BE2C (cell line): Measurements from ENCODE around the gene ECHS1.

Experiments
- DNase-seq: peaks from one replicate; pipeline ENCODE4 v3.0.0-alpha.2; 2020
- H3K27me3 ChIP-seq: fragments of 250-450 bp; sonication (Bioruptor Pico); 2 replicates; pipeline ENCODE4 v1.5.1; 2020; ENCODE audit warnings: mild to moderate bottlenecking
- H3K36me3 ChIP-seq: fragments of 250-450 bp; sonication (Bioruptor Pico); 2 replicates; pipeline ENCODE4 v1.5.1; 2020; ENCODE audit warnings: mild to moderate bottlenecking
- H3K4me1 ChIP-seq: fragments of 250-450 bp; sonication (Bioruptor Pico); 2 replicates; pipeline ENCODE4 v1.5.1; 2020
- H3K4me3 ChIP-seq: 2 replicates; pipeline ENCODE4 v1.5.1; 2011; ENCODE audit warnings: low read depth, low read length
- H3K9me3 ChIP-seq: fragments of 250-450 bp; sonication (Bioruptor Pico); 2 replicates; pipeline ENCODE4 v1.5.1; 2020
- TF ChIP-seq, protein P1 (sequence below): IDR thresholded peaks from 2 replicates; pipeline ENCODE4 v1.5.1; 2012; ENCODE audit warnings: mild to moderate bottlenecking, low read depth, low read length

ECHS1 gene

DNA sequence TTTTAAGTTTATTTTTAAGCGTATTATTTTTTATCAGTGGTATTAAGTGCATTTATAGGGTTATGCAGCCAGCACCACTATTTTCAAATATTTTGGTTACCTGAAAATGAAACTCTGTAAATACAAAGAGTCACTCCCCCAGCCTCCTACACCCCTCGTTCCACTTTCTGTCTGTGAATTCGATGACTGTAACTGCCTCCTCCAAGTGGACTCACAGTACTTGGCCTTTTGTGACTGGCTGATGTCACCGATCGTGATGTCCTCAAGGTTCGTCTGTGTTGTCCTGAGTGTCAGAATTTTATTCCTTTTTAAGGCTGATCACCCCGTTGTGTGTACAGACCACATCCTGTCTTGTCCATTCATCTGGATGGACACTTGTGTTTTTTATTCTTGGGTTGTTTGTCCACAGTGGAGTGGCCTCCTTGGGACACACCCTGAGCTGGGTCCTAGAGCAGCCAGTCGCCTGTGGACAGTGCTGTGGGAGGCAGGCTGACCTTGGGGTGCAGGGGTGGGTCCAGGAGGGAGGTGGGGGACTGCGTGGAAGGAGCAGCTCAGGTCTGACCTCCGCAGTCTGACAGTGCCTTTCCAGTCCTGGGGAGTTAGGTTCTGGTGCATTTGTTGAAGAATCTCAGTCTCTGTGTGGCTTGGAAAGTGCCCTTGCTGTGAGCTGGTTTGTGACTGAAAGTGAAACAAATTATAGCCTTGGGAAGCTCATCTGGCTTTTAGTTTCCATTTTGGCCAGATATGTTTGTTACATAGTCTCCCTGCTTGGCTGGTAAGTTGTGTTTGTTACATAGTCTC, 27.7 kb upstream of the ECHS1 start:
- Histone ChIP-seq H3K4me3 (no peak overlapping the region), H3K36me3 (peaks cover 24% of the 10 kb centered on the region), H3K9me3 (no peaks in the 10 kb centered on the region), H3K27me3 (no peaks in the 10 kb centered on the region), H3K4me1 (no peaks in the 10 kb centered on the region)
- TF ChIP-seq, protein P1, sequence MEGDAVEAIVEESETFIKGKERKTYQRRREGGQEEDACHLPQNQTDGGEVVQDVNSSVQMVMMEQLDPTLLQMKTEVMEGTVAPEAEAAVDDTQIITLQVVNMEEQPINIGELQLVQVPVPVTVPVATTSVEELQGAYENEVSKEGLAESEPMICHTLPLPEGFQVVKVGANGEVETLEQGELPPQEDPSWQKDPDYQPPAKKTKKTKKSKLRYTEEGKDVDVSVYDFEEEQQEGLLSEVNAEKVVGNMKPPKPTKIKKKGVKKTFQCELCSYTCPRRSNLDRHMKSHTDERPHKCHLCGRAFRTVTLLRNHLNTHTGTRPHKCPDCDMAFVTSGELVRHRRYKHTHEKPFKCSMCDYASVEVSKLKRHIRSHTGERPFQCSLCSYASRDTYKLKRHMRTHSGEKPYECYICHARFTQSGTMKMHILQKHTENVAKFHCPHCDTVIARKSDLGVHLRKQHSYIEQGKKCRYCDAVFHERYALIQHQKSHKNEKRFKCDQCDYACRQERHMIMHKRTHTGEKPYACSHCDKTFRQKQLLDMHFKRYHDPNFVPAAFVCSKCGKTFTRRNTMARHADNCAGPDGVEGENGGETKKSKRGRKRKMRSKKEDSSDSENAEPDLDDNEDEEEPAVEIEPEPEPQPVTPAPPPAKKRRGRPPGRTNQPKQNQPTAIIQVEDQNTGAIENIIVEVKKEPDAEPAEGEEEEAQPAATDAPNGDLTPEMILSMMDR = no peak
- DNase-seq = no peak

DNA sequence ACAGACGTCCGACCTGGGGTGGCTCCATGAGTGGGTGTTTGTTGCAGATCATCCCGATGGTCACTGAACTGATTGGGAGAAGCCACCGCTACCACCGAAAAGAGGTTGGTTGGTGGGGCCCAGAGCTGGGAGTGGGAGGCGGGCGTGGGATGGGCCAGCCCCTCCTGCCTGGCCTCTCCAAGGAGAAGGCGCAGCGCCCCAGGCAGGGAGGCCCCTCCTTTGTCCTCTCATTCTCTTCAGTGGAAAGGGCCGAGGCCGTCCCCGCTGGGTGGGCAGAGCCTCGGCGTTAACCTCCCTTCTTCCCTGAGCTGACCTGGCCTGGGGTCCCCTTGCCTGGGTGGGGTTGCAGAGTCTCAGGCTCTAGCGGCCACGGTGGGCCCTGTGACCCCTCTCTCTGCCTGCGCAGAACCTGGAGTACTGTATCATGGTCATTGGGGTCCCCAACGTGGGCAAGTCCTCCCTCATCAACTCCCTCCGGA, 26.0 kb upstream of the ECHS1 start:
- Histone ChIP-seq H3K36me3 (peaks cover 16% of the 10 kb centered on the region), H3K4me1 (no peaks in the 10 kb centered on the region), H3K9me3 (no peaks in the 10 kb centered on the region), H3K4me3 (no peak overlapping the region), H3K27me3 (no peaks in the 10 kb centered on the region)
- TF ChIP-seq, protein P1 = no peak
- no peak for DNase-seq

DNA sequence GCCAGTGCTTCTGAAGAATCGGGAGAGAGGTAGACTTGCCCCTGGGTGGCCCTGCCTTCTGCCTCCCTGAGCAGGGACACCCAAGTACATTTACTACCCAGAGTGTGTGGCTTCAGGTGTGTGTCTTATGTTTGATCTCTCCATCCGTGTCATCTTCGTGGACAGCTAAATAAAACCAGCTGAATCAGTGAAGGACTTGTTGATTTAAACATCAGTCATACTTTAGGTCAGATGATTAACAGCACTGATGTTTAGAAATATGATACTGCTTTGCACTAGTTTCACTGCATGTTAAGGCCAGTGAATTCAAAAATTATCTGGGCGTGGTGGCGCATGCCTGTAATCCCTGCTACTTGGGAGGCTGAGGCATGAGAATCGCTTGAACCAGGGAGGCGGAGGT, 24.8 kb upstream of the ECHS1 start:
- Histone ChIP-seq H3K36me3 (peaks cover 16% of the 10 kb centered on the region), H3K9me3 (no peaks in the 10 kb centered on the region), H3K27me3 (no peaks in the 10 kb centered on the region), H3K4me1 (no peaks in the 10 kb centered on the region), H3K4me3 (no peak overlapping the region)
- DNase-seq = no peak
- TF ChIP-seq, protein P1 = no peak

DNA sequence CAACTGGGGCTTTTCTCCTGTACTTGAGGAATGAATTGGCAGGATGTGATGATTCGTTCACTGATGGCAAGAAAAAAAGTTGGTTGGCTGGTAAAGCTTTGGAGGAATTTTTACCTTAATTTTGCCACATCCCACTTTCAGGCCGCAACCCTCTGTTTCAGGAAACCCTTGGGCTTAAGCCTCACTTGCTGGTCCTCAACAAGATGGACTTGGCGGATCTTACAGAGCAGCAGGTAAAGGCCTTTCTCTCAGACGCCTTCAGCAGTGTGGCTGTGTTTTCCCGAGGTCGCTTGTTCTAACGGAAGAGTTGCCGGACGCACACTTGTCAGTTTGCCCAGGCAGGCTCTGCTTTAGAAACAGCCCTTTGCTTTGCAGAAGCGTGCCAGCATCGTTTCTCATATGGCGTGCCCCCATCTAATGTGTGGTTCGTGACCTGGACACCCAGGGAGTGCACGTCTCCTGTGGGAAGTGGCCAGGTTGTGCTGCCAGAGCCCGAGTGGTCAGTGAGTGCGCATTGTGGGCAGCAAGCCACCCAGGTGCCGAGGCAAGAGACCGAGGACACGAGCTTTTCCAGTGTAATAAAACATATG, 23.0 kb upstream of the ECHS1 start:
- no peak for DNase-seq
- H3K27me3 ChIP-seq = no peaks in the 10 kb centered on the region
- H3K4me3 ChIP-seq = no peak overlapping the region
- no peaks in the 10 kb centered on the region for H3K4me1 ChIP-seq
- peaks cover 12% of the 10 kb centered on the region for H3K36me3 ChIP-seq
- TF ChIP-seq, protein P1 = no peak
- no peaks in the 10 kb centered on the region for H3K9me3 ChIP-seq

DNA sequence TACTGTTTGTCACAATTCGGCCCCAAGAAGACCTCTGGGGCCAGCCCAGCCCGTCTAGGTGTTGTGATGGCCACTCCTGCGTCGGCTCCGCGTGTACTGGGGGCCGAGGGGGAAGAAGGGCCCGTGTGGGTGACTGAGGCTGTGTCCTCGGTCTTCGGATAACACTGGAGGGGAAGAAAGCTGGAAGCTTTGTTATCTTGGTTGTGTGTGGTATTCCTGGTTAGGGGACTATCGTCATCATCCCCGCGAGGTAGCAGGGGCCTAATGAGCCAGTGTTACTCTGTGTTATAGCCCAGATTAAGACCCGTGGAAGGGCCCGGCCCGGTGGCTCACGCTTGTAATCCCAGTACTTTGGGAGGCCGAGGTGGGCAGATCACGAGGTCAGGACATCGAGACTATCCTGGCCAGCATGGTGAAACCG, 21.7 kb upstream of the ECHS1 start:
- Histone ChIP-seq H3K4me1 (no peaks in the 10 kb centered on the region), H3K36me3 (peaks cover 8% of the 10 kb centered on the region), H3K27me3 (no peaks in the 10 kb centered on the region), H3K9me3 (no peaks in the 10 kb centered on the region), H3K4me3 (peak overlapping the region; percentile 92)
- DNase-seq = no peak
- TF ChIP-seq, protein P1 = no peak
